ENCODE data around the gene MMGT1. TPM values are rescaled to one million over a fixed set of nuclear protein-coding genes. Genes with fewer than 3 reads are reported as not detected.

MMGT1 gene
- 10 to 100 TPM; 23.9 to 26.9 TPM for total RNA-seq

- no peaks in the 10 kb centered on the region for H3K4me1 ChIP-seq
- TF ChIP-seq CTCF (IDR thresholded peaks at IDR 0.05) = no peak
- peak within 1 kb of the TSS; percentile 86 for H3K27ac ChIP-seq
- no peaks in the 10 kb centered on the region for H3K27me3 ChIP-seq
- peak within 1 kb of the TSS; percentile 78 to 79 for H3K9ac ChIP-seq (ENCODE audit: low read depth in 2 of 2, low read length in 2 of 2)
- H3K36me3 ChIP-seq = no peaks in the 10 kb centered on the region
- no peaks in the 10 kb centered on the region for H3K9me3 ChIP-seq
- intact Hi-C loops (cut with DNase I) = no loop called here
- peak; percentile 81 for DNase-seq
- H3K4me3 ChIP-seq = peak within 1 kb of the TSS; percentile 51
Measured at GRCh38 chrX:135973548-135974278, at the start of gene MMGT1. Gene MMGT1, minus strand, starts transcription at chrX:135973988. Its CDS starts 313 bp downstream, at chrX:135973675.

- Histone ChIP-seq H3K4me3 (no peak overlapping the region), H3K9me3 (no peaks in the 10 kb centered on the region), H3K9ac (ENCODE audit: low read depth in 2 of 2, low read length in 2 of 2) (no peak overlapping the region), H3K27ac (no peak overlapping the region), H3K4me1 (no peaks in the 10 kb centered on the region), H3K36me3 (no peaks in the 10 kb centered on the region), H3K27me3 (no peaks in the 10 kb centered on the region)
- TF ChIP-seq CTCF (IDR thresholded peaks at IDR 0.05) = no peak
- DNase-seq = no peak
- intact Hi-C loops (cut with DNase I) = loop anchor here (10.0 kb wide), 1 partner anchor 673 kb away; no protein-coding TSS in a partner anchor
Measured at GRCh38 chrX:136021903-136022302, 48.1 kb upstream of the MMGT1 start.

GRCh38 chrX:136021160-136021559 lies 47.4 kb upstream of the MMGT1 start:
- Histone ChIP-seq H3K9me3 (no peaks in the 10 kb centered on the region), H3K27me3 (no peaks in the 10 kb centered on the region), H3K4me3 (no peak overlapping the region), H3K4me1 (no peaks in the 10 kb centered on the region), H3K9ac (ENCODE audit: low read depth in 2 of 2, low read length in 2 of 2) (no peak overlapping the region), H3K27ac (no peak overlapping the region), H3K36me3 (no peaks in the 10 kb centered on the region)
- intact Hi-C loops (cut with DNase I) = loop anchor here (10.0 kb wide), 1 partner anchor 674 kb away; no protein-coding TSS in a partner anchor
- no peak for DNase-seq
- TF ChIP-seq CTCF (IDR thresholded peaks at IDR 0.05) = no peak

- Histone ChIP-seq H3K4me3 (no peak overlapping the region), H3K9me3 (no peaks in the 10 kb centered on the region), H3K4me1 (no peaks in the 10 kb centered on the region), H3K9ac (ENCODE audit: low read depth in 2 of 2, low read length in 2 of 2) (no peak overlapping the region), H3K36me3 (no peaks in the 10 kb centered on the region), H3K27ac (no peak overlapping the region), H3K27me3 (no peaks in the 10 kb centered on the region)
- intact Hi-C loops (cut with DNase I) = no loop called here
- no peak for DNase-seq
- TF ChIP-seq CTCF (IDR thresholded peaks at IDR 0.05) = no peak
Measured at GRCh38 chrX:136019226-136019625, 45.4 kb upstream of the MMGT1 start.

GRCh38 chrX:136016881-136017280 lies 43.1 kb upstream of the MMGT1 start:
- Histone ChIP-seq H3K36me3 (no peaks in the 10 kb centered on the region), H3K27ac (no peak overlapping the region), H3K4me1 (no peaks in the 10 kb centered on the region), H3K9ac (ENCODE audit: low read depth in 2 of 2, low read length in 2 of 2) (no peak overlapping the region), H3K4me3 (no peak overlapping the region), H3K9me3 (no peaks in the 10 kb centered on the region), H3K27me3 (no peaks in the 10 kb centered on the region)
- no peak for TF ChIP-seq CTCF (IDR thresholded peaks at IDR 0.05)
- intact Hi-C loops (cut with DNase I) = no loop called here
- DNase-seq = no peak

All from colonic mucosa (tissue), 4 donors.